IPS DF 4.7 (cell line): ENCODE measurements around the gene CHN1.

Source experiments
- DNase-seq: peaks from one replicate; pipeline ENCODE4 v3.0.0-alpha.2; 2013; ENCODE audit warnings: low spot score; ENCODE audit errors: extremely low read depth

The CHN1 gene

GRCh38 chr2:174827371-174828369, 177.5 kb downstream of the CHN1 start:
- DNase-seq: no peak

GRCh38 chr2:174826051-174826450, 179.1 kb downstream of the CHN1 start:
- no peak for DNase-seq

DNA sequence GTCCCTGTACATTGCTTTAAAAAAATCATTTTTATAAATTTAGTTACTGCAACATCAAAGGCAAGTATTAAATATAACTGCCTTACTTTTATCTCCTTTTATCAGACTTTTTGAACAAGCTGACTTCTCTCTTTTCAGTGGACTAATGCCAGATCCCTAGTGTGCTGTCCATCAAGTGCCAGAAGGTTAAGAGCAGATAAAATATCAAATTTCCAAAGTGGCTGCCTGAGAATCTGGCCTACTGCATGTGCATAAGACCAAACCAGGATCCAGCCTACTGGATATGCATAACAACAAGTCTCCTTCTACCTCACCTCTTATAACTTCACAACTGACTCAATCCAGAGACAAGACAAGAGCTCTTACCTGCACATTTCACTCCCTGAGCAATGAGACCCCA, 181.1 kb downstream of the CHN1 start:
- no peak for DNase-seq

DNA sequence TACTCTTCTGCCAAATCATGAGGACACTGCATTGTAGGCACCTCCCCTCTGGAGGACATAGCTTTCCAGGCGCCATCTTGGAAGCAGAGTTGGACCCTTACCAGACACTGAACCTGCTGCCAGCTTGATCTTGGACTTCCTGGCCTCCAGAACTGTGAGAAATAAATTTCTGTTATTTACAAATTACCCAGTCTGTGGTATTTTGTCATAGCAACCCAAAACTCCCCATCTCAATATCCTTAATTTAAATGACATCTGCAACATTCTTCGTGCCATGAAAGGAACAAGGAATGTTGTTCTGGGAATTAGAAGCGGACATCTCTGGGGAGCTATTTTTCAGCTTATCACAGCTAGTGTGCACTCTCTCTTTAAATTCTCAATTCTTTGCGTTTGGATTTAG, 183.6 kb downstream of the CHN1 start:
- DNase-seq: no peak

DNA sequence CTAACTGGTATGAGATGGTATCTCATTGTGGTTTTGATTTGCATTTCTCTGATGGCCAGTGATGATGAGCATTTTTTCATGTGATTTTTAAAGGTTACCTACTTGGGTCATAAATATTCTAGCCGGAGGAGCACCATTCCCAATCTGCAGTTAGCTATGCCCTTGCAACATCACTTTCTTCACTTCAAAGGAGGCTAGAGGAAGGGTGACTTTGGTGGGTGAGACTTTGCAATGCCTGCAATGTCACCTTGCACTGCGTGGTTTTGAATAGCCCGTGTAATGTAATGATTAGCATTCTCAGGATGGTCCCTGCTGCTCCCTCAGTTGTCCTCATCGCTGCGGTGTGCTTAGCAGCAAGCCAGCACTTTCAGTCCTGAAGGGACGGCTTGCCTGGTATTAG, 184.8 kb downstream of the CHN1 start:
- DNase-seq: no peak

- no peak for DNase-seq
Observed at GRCh38 chr2:174815526-174815925, 189.7 kb downstream of the CHN1 start.

DNA sequence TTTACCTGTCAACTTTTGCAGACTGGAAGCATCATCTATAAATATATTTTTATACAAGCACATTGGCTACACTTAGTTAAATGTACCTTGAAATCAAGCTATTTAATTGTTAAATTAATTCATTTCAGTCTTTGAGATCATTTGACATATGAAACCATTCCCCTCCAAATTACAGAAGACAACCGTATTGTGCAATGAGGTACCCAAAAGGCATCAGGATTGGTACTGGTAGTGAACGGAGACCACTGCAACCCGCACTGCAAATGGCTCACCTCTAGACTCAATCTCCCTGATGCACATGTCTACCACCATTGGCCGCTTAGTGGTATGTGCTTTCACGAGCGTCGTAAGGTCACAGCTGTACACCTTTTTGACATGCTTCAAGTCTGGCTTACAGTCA, 193.1 kb downstream of the CHN1 start:
- no peak for DNase-seq

GRCh38 chr2:174807931-174808330, 197.2 kb downstream of the CHN1 start:
- DNase-seq: no peak

DNA sequence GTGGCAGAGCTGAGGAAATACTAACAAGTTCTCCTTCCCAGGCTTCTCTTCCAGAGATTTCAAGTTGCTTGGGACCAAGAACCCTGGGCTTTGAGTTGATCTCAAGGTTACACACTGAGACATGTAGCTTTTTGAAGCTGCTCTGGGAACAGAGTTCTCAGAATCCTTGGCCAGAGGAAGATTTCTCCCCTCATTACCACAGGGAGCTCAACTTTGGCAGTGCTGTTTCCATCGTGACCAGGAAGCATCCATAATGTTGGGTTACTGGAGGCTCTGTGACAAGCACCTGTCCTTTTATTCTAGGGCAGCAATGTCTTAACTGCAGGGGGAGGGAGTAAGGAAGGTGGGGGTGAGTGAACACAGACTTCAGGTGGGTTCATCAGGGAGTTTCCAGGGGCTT, 199.4 kb downstream of the CHN1 start:
- no peak for DNase-seq

- no peak for DNase-seq
Observed at GRCh38 chr2:174802459-174802858, 202.7 kb downstream of the CHN1 start.

DNA sequence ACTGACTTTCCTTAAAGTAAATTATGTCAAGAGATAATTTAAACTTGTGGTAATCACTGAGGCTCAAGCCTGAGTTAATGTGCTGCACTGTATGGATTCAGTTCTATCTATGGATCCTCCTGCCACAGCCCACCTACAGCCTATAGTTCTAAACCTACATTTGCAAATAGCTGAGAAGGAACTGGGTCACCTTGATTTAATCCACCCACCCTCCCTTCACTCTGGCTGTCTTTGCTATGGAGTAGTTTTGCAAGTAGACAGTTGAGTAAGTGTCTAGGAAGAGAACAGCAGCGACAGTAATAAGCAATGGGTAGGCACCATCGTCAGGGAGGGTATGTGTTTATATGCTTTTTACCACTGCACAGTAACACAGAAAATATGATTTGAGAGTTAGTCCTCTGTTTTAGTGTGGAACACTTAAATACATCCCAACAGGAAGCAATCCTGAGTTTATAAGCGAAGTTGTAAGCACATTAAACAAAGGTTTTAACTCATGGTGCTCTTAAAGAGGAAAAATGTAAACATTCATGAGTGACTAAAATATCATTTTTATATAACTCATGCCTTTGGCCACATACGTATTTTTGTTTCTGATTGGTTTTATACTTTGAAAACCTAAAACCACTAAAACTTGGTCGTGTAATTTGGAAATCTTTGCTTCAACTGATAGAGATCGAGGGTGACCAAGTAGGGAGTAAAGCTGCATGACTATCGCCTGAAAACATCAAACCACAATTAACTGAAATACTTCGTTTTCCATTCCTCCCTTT, 204.6 kb downstream of the CHN1 start:
- DNase-seq: no peak

DNA sequence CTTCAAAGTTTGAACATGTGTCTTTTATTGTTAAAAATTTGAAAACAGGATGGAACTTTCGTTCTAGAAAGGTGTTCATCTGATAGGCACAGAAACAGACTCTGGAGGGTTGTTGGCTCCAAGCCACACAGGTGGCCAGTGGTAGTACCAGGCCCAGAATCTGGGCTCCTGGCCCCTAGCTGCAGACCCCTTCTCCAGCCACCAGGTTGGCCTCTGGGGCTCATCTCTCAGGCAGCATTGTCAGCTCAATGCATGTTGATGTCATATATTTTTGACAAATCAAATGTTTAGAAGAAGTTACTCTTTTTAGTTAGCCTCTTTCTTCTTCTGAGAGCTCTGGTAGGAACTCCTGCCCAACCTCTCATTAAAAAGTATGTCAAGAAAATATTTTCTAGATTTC, 206.4 kb downstream of the CHN1 start:
- DNase-seq: no peak

DNA sequence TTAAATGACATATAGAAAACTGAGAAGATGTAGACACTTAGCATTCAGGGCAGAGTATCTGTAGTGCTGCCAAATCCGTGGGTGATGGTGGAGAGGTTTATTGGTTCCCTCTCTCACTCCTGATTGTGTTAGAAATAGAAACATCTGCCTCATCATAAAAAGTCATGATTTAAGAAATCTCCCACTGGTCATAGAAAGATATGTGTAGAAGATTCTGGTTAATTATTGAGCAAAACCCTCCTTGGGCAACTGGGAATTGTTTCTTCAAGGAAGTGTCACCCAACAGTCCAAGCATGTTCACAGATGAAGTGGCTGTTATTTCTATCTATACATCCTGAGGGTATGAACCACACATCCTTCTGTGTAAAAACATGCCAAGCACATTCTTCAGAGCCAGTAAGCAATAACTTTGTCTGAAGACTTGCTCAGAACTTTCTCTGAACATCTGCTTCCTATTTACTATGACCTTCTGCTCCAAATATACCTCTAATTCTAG, 207.4 kb downstream of the CHN1 start:
- DNase-seq: no peak

DNA sequence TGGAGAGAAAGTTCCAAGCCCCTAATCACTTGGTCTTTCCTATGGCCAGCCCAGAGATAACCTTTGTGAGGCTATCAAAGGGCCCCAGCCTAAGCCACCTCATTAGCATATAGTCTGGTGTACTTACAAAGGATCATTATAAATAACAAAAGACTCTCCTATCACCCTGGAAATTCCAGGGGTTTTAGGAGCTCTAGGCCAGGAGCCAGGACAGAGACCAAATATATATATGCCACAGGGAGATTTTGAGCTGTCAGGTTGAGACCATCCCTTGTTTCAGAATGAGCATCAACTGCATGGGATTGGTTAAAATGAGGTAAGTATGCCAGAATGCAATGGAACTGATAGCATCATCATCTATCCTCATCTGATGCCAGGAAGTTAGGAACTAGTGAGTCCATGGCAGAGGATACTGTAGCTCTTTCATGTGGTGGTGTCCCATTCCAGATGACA, 208.8 kb downstream of the CHN1 start:
- no peak for DNase-seq

GRCh38 chr2:174794851-174795374, 210.3 kb downstream of the CHN1 start:
- DNase-seq: no peak

GRCh38 chr2:174792309-174793025, 212.7 kb downstream of the CHN1 start:
- DNase-seq: no peak

DNA sequence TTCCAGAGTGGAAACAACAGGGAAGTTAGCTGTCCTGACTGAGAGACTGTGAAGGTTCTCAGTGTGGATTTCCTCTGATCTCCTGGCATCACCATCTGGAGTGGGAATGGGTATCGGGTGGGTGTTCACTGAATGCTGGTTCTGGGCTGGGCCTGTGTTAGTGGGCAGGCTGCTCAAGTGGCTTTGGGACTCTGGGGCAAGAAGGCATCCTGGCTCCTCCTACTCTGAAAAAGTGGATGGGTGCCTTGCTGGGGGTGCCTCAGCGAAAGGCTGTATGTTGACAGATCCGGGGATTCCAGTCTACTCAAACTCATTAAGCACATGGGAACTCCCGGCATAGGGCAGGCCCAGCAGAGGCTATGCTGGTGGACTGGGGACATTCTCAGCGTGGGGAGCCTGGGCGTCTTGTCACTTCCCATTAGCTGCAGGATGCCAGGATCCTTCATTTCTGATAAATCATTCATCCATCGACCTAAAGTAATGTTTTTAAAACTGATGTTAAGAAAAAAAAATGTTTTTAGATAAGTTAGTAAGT, 213.4 kb downstream of the CHN1 start:
- no peak for DNase-seq

DNA sequence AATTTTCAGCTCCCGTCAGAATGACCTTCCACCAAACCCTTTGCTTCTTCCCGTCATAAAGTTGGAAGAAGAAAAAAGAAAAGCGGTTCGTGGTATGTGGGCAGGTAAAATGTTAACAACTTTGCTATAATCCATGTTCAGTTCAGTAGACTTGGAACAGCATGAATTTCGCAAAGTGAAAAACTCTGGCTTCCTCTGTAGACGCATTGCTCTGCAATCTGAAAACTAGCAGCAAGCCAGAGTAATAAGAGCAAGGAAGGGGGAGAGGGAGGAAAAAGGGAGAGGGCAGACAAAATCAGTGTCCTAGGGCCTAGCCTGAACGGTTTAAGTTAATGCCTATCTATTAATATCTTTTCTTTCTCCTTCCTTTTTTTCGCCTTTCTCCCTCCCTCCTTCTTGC, 214.2 kb downstream of the CHN1 start:
- no peak for DNase-seq

DNA sequence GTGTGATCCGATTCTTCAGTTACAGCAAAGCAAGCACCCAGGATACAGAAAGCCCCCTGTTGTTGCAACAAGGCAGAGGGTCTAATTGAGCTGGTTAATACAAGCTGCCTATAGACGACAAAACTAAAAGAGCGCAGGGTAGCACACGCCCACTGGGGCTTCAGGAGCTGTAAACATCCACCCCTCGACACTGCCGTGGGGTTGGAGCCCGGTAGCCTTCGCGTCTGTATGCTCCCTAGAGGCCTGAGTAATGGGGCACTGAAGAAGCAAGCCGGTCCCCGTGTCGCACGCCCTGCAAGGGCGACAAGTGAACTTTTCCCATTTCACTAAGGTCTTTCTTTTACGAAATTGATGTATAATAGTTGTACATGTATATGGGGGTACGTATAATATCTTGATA, 216.2 kb downstream of the CHN1 start:
- no peak for DNase-seq

DNA sequence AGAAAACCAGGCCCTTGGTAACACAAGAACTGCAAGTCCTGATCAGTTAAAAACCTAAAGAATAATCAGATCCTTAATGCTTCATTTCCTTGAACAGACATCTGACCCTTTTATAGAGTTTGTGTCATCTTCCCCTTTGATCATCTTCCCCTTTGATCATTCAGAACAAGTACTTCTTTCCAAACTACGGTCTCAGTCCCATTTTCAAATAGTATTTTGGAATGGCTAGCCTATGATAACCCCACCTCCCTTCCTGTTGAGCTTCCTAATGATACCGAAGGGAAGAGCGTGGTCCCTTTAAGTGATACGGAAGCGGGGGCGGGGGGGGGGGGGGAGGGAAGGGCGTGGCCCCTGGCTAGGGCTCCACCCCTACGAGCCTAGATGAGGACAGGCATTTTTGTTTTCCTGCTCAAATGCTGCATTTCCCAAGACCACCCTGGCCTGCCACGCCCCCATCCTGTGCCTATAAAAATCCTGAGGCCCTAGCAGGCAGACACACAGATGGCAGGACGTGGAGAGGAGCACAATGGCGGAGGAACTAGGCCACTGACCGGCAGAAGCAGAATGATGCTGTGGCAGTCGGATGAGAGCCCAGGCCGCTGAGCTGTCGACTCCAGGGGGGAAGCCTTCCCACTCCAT, 216.8 kb downstream of the CHN1 start:
- no peak for DNase-seq
